Endothelial cell (in vitro differentiated cells): ENCODE data around the gene ZNF135. TPM values are rescaled to one million over a fixed set of nuclear protein-coding genes. Genes with fewer than 3 reads are reported as not detected.

Experiments used
- DNase-seq: peaks from one replicate; pipeline ENCODE4 v3.0.0; 2021; ENCODE audit warnings: low spot score
- H3K27ac Mint-ChIP-seq: one replicate; pipeline ENCODE4 v1.8.0; 2021; ENCODE audit warnings: mixed read lengths, inconsistent platforms; ENCODE audit not compliant: unreplicated experiment
- H3K27me3 Mint-ChIP-seq: one replicate; pipeline ENCODE4 v1.8.0; 2021; ENCODE audit warnings: mild to moderate bottlenecking, moderate library complexity, mixed read lengths, inconsistent platforms; ENCODE audit not compliant: unreplicated experiment
- H3K36me3 Mint-ChIP-seq: one replicate; pipeline ENCODE4 v1.8.0; 2021; ENCODE audit warnings: mild to moderate bottlenecking, low read depth, mixed read lengths, inconsistent platforms; ENCODE audit not compliant: unreplicated experiment
- H3K4me1 Mint-ChIP-seq: one replicate; pipeline ENCODE4 v1.8.0; 2021; ENCODE audit warnings: mild to moderate bottlenecking, mixed read lengths, inconsistent platforms; ENCODE audit not compliant: unreplicated experiment
- H3K4me3 Mint-ChIP-seq: one replicate; pipeline ENCODE4 v1.8.0; 2021; ENCODE audit warnings: mild to moderate bottlenecking, mixed read lengths, inconsistent platforms; ENCODE audit not compliant: unreplicated experiment
- H3K9me3 Mint-ChIP-seq: one replicate; pipeline ENCODE4 v1.8.0; 2021; ENCODE audit warnings: mixed read lengths, inconsistent platforms; ENCODE audit not compliant: unreplicated experiment
- CTCF ChIP-seq: fragments of 200-600 bp; sonication (generic); IDR thresholded peaks from one replicate; pipeline ENCODE4 v1.5.0; 2021; ENCODE audit warnings: antibody characterized with exemption; ENCODE audit not compliant: unreplicated experiment
- total RNA-seq: library from RNA; stranded (reverse); fragmentation: NEBNext Ultra II Directional; extraction: Animal tissue kit (Norgen Biotek cat#: 25700); gene quantifications from one replicate; pipeline ENCODE4 v1.2.1, GENCODE V29; 2021; ENCODE audit not compliant: unreplicated experiment

Gene ZNF135
- total RNA-seq, 1 donor from 2014 or later: 1.1 TPM

- H3K4me1 Mint-ChIP-seq: no peaks in the 10 kb centered on the region
- peaks cover 12% of the 10 kb centered on the region for H3K27me3 Mint-ChIP-seq
- no peak overlapping the region for H3K27ac Mint-ChIP-seq
- peaks cover 22% of the 10 kb centered on the region for H3K9me3 Mint-ChIP-seq
- DNase-seq: no peak
- peaks cover 42% of the 10 kb centered on the region for H3K36me3 Mint-ChIP-seq
- TF ChIP-seq CTCF: no peak
- no peak overlapping the region for H3K4me3 Mint-ChIP-seq
These were observed 26.3 kb downstream of the ZNF135 start for GRCh38 chr19:58085348-58085875.

- no peak for DNase-seq
- Mint-ChIP-seq H3K4me1 (no peaks in the 10 kb centered on the region), H3K36me3 (peaks cover 45% of the 10 kb centered on the region), H3K9me3 (peaks cover 9% of the 10 kb centered on the region), H3K27me3 (peaks cover 9% of the 10 kb centered on the region), H3K4me3 (no peak overlapping the region), H3K27ac (no peak overlapping the region)
- no peak for TF ChIP-seq CTCF
These were observed 28.0 kb downstream of the ZNF135 start for GRCh38 chr19:58086825-58087710.

- no peak for TF ChIP-seq CTCF
- Mint-ChIP-seq H3K27ac (no peak overlapping the region), H3K9me3 (peaks cover 14% of the 10 kb centered on the region), H3K36me3 (peaks cover 53% of the 10 kb centered on the region), H3K4me1 (no peaks in the 10 kb centered on the region), H3K4me3 (peak overlapping the region; percentile 71), H3K27me3 (peaks cover 13% of the 10 kb centered on the region)
- DNase-seq: no peak
These were observed 29.5 kb downstream of the ZNF135 start for GRCh38 chr19:58088521-58089052.

- Mint-ChIP-seq H3K27ac (no peak overlapping the region), H3K36me3 (peaks cover 50% of the 10 kb centered on the region), H3K4me1 (no peaks in the 10 kb centered on the region), H3K9me3 (peaks cover 11% of the 10 kb centered on the region), H3K27me3 (peaks cover 9% of the 10 kb centered on the region), H3K4me3 (no peak overlapping the region)
- no peak for TF ChIP-seq CTCF
- no peak for DNase-seq
These were observed 30.8 kb downstream of the ZNF135 start for GRCh38 chr19:58089846-58090245.
